Choroid plexus epithelial cell (primary cell): ENCODE data around the gene AVEN.
"Not testable (repeated sequence)": the region's sequence is repeated elsewhere in the genome, so short reads cannot be mapped to it uniquely, and the experiment has no call there.

Experiments
- DNase-seq: peaks from one replicate; pipeline ENCODE4 v3.0.0-alpha.2; 2010; ENCODE audit warnings: low read depth
- H3K4me3 ChIP-seq: 2 replicates; pipeline ENCODE4 v1.5.1; 2011; ENCODE audit warnings: low read depth, mild to moderate bottlenecking, control low read depth, low read length, moderate library complexity
- CTCF ChIP-seq: conservative IDR thresholded peaks from 2 replicates; pipeline ENCODE4 v1.5.1; 2011; ENCODE audit warnings: low read depth, mild to moderate bottlenecking, control low read depth, inconsistent platforms, low read length, moderate library complexity

AVEN gene

GRCh38 chr15:33834892-33835743 lies 203.9 kb downstream of the AVEN start:
- TF ChIP-seq CTCF: no peak
- DNase-seq: peak; percentile 33

GRCh38 chr15:33831646-33832045 lies 207.4 kb downstream of the AVEN start:
- no peak for TF ChIP-seq CTCF
- no peak for DNase-seq
- H3K4me3 ChIP-seq: no peak overlapping the region

More at GRCh38 chr15:33834892-33835743, 203.9 kb downstream of the AVEN start:
- H3K4me3 ChIP-seq: no peak overlapping the region

GRCh38 chr15:33830351-33830750 lies 208.7 kb downstream of the AVEN start:
- no peak overlapping the region for H3K4me3 ChIP-seq
- no peak for DNase-seq
- TF ChIP-seq CTCF: no peak

- TF ChIP-seq CTCF: no peak
- H3K4me3 ChIP-seq: no peak overlapping the region
- DNase-seq: no peak
Observed at GRCh38 chr15:33826201-33826600, 212.8 kb downstream of the AVEN start.

- H3K4me3 ChIP-seq: no peak overlapping the region
Observed at GRCh38 chr15:33825453-33825852, 213.6 kb downstream of the AVEN start.

GRCh38 chr15:33823119-33823518 lies 215.9 kb downstream of the AVEN start:
- no peak for TF ChIP-seq CTCF
- DNase-seq: no peak

More at GRCh38 chr15:33825453-33825852, 213.6 kb downstream of the AVEN start:
- TF ChIP-seq CTCF: no peak
- DNase-seq: no peak

GRCh38 chr15:33822479-33822878 lies 216.5 kb downstream of the AVEN start:
- no peak overlapping the region for H3K4me3 ChIP-seq
- TF ChIP-seq CTCF: no peak
- peak; percentile 9 for DNase-seq

More at GRCh38 chr15:33823119-33823518, 215.9 kb downstream of the AVEN start:
- H3K4me3 ChIP-seq: no peak overlapping the region

- DNase-seq, H3K4me3 ChIP-seq: not testable (repeated sequence)
Observed at GRCh38 chr15:33819499-33819898, 219.5 kb downstream of the AVEN start.
